ENCODE results near the gene RAB25.
"Not testable (repeated sequence)": the region's sequence is repeated elsewhere in the genome, so short reads cannot be mapped to it uniquely, and the experiment has no call there.

Gene RAB25

GRCh38 chr1:156060937-156061636, at the start of gene RAB25:
RAB25 (plus strand) TSS chr1:156061160; CDS start chr1:156061401, 241 bp downstream.
- DNase-seq (ENCODE audit: low spot score), result no peak

GRCh38 chr1:156012051-156012817, 48.7 kb upstream of the RAB25 start:
- no peak for DNase-seq (ENCODE audit: low spot score)

GRCh38 chr1:156014829-156015228, 46.1 kb upstream of the RAB25 start:
- no peak for DNase-seq (ENCODE audit: low spot score)

GRCh38 chr1:156019946-156020292, 41.0 kb upstream of the RAB25 start:
- no peak for DNase-seq (ENCODE audit: low spot score)

- DNase-seq (ENCODE audit: low spot score), result peak; percentile 90
Observed at GRCh38 chr1:156020293-156021092, 40.5 kb upstream of the RAB25 start, which contains the start of gene SSR2. SSR2 (minus strand) TSS chr1:156020951; CDS start chr1:156020167, 784 bp downstream.

GRCh38 chr1:156021093-156021428, 39.9 kb upstream of the RAB25 start:
- DNase-seq (ENCODE audit: low spot score), result no peak

GRCh38 chr1:156021954-156022353, 39.0 kb upstream of the RAB25 start:
- DNase-seq (ENCODE audit: low spot score), result no peak

- DNase-seq (ENCODE audit: low spot score), result no peak
Observed at GRCh38 chr1:156024801-156025200, 36.2 kb upstream of the RAB25 start.

GRCh38 chr1:156025876-156026275, 35.1 kb upstream of the RAB25 start:
- peak; percentile 58 for DNase-seq (ENCODE audit: low spot score)

GRCh38 chr1:156026588-156026987, 34.4 kb upstream of the RAB25 start:
- no peak for DNase-seq (ENCODE audit: low spot score)

GRCh38 chr1:156033011-156033410, 27.9 kb upstream of the RAB25 start:
- DNase-seq (ENCODE audit: low spot score), result peak; percentile 37

- DNase-seq (ENCODE audit: low spot score), result not testable (repeated sequence)
Observed at GRCh38 chr1:156034991-156035390, 26.0 kb upstream of the RAB25 start.

- no peak for DNase-seq (ENCODE audit: low spot score)
Observed at GRCh38 chr1:156042828-156043227, 18.1 kb upstream of the RAB25 start.

GRCh38 chr1:156045076-156045475, 15.9 kb upstream of the RAB25 start:
- DNase-seq (ENCODE audit: low spot score), result no peak

GRCh38 chr1:156048663-156049258, 12.2 kb upstream of the RAB25 start:
- DNase-seq (ENCODE audit: low spot score), result no peak

- DNase-seq (ENCODE audit: low spot score), result no peak
Observed at GRCh38 chr1:156050376-156050775, 10.6 kb upstream of the RAB25 start.

- DNase-seq (ENCODE audit: low spot score), result no peak
Observed at GRCh38 chr1:156051011-156051725, 9.8 kb upstream of the RAB25 start.

- DNase-seq (ENCODE audit: low spot score), result peak; percentile 66
Observed at GRCh38 chr1:156052862-156053767, 7.8 kb upstream of the RAB25 start.

- peak; percentile 68 for DNase-seq (ENCODE audit: low spot score)
Observed at GRCh38 chr1:156053768-156054499, 7.0 kb upstream of the RAB25 start, which contains the start of gene UBQLN4. UBQLN4 (minus strand) TSS chr1:156053798; CDS start chr1:156053701, 97 bp downstream.

All from kidney capillary endothelial cell (primary cell).